MM.1S (cell line): ENCODE results near the gene ZNF444.

Source experiments
- DNase-seq: peaks from one replicate; pipeline ENCODE4 v3.0.0-alpha.2; 2015
- H2AFZ ChIP-seq: fragments of 300-600 bp; sonication (generic); 2 replicates; pipeline ENCODE4 v1.6.0; 2016; ENCODE audit warnings: antibody characterized with exemption, low read length
- H3F3A ChIP-seq: fragments of 300-600 bp; sonication (generic); 2 replicates; pipeline ENCODE4 v1.6.1; 2016; ENCODE audit warnings: mild to moderate bottlenecking, antibody characterized with exemption, low read length, moderate library complexity, mixed read lengths; ENCODE audit not compliant: insufficient read depth
- H3K27ac ChIP-seq: fragments of 300-600 bp; sonication (generic); 2 replicates; pipeline ENCODE4 v1.5.1; 2016; ENCODE audit warnings: mild to moderate bottlenecking, low read length
- H3K27me3 ChIP-seq: fragments of 300-600 bp; sonication (generic); replicated peaks from 2 replicates; pipeline ENCODE4 v1.6.0; 2016; ENCODE audit warnings: low read length; ENCODE audit not compliant: insufficient read depth
- H3K36me3 ChIP-seq: fragments of 300-600 bp; sonication (generic); replicated peaks from 2 replicates; pipeline ENCODE4 v1.6.1; 2016; ENCODE audit warnings: mild to moderate bottlenecking, low read length, mixed read lengths; ENCODE audit not compliant: insufficient read depth
- H3K4me1 ChIP-seq: fragments of 300-600 bp; sonication (generic); 2 replicates; pipeline ENCODE4 v1.6.1; 2016; ENCODE audit warnings: low read length, mixed read lengths
- H3K4me2 ChIP-seq: fragments of 300-600 bp; sonication (generic); 2 replicates; pipeline ENCODE4 v1.6.0; 2016; ENCODE audit warnings: low read depth, low read length
- H3K4me3 ChIP-seq: fragments of 300-600 bp; sonication (generic); 2 replicates; pipeline ENCODE4 v1.5.1; 2016; ENCODE audit warnings: low read length, mixed read lengths
- H3K79me2 ChIP-seq: fragments of 300-600 bp; sonication (generic); 2 replicates; pipeline ENCODE4 v1.6.1; 2016; ENCODE audit warnings: mixed run types, low read length, mixed read lengths
- H3K9ac ChIP-seq: fragments of 300-600 bp; sonication (generic); 2 replicates; pipeline ENCODE4 v1.6.1; 2016; ENCODE audit warnings: low read length, mixed read lengths
- H3K9me2 ChIP-seq: fragments of 300-600 bp; sonication (generic); replicated peaks from 2 replicates; pipeline ENCODE4 v1.6.1; 2016; ENCODE audit warnings: mild to moderate bottlenecking, low read length, mixed read lengths; ENCODE audit not compliant: insufficient read depth
- H3K9me3 ChIP-seq: fragments of 300-600 bp; sonication (generic); replicated peaks from 2 replicates; pipeline ENCODE4 v1.6.1; 2016; ENCODE audit warnings: mild to moderate bottlenecking, low read length, mixed read lengths; ENCODE audit not compliant: insufficient read depth
- H4K20me1 ChIP-seq: fragments of 300-600 bp; sonication (generic); 2 replicates; pipeline ENCODE4 v1.6.1; 2016; ENCODE audit warnings: mild to moderate bottlenecking, low read length, moderate library complexity, mixed read lengths; ENCODE audit not compliant: insufficient read depth
- EZH2 ChIP-seq: fragments of 300-600 bp; sonication (generic); optimal IDR thresholded peaks from 2 replicates; pipeline ENCODE3; 2017; ENCODE audit warnings: low read depth, mild to moderate bottlenecking, antibody characterized with exemption, low read length, mixed read lengths
- EZH2phosphoT487 ChIP-seq: fragments of 300-600 bp; sonication (generic); IDR thresholded peaks from 2 replicates; pipeline ENCODE4 v1.6.1; 2018; ENCODE audit warnings: antibody characterized with exemption, low read length
- TF ChIP-seq, protein P1 (sequence below): fragments of 300-600 bp; sonication (generic); IDR thresholded peaks from 2 replicates; pipeline ENCODE4 v1.5.1; 2016; ENCODE audit warnings: antibody characterized with exemption, low read length, mixed read lengths

ZNF444 gene

DNA sequence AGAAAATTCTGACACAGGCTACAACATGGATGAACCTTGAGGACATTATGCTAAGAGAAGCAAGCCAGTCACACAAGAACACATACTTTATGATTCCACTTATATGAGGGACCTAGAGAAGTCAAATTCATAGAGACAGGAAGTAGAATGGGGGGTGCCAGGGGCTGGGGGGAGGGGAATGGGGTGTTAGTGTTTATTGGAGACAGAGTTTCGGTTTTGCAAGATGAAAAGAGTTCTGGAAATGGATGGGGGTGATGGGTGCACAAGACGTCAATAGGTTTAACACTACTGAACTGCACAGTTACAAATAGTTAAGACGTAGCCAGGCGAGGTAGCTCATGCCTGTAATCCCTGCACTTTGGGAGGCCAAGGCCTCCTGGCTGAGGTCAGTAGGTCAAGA is 16.5 kb upstream of the ZNF444 start:
- no peaks in the 10 kb centered on the region for H3K9me2 ChIP-seq
- no peaks in the 10 kb centered on the region for H4K20me1 ChIP-seq
- peaks cover 10% of the 10 kb centered on the region; the same call in 1 of the 2 replicates for H3K4me1 ChIP-seq
- no peaks in the 10 kb centered on the region for H3K27me3 ChIP-seq
- no peak overlapping the region for H3K4me2 ChIP-seq
- H3K36me3 ChIP-seq: no peaks in the 10 kb centered on the region
- no peak for DNase-seq
- no peaks in the 10 kb centered on the region for H3K9me3 ChIP-seq
- peaks cover 11% of the 10 kb centered on the region for H3K79me2 ChIP-seq
- no peak overlapping the region for H2AFZ ChIP-seq
- H3K9ac ChIP-seq: no peak overlapping the region
- TF ChIP-seq EZH2phosphoT487: no peak
- TF ChIP-seq, protein P1, sequence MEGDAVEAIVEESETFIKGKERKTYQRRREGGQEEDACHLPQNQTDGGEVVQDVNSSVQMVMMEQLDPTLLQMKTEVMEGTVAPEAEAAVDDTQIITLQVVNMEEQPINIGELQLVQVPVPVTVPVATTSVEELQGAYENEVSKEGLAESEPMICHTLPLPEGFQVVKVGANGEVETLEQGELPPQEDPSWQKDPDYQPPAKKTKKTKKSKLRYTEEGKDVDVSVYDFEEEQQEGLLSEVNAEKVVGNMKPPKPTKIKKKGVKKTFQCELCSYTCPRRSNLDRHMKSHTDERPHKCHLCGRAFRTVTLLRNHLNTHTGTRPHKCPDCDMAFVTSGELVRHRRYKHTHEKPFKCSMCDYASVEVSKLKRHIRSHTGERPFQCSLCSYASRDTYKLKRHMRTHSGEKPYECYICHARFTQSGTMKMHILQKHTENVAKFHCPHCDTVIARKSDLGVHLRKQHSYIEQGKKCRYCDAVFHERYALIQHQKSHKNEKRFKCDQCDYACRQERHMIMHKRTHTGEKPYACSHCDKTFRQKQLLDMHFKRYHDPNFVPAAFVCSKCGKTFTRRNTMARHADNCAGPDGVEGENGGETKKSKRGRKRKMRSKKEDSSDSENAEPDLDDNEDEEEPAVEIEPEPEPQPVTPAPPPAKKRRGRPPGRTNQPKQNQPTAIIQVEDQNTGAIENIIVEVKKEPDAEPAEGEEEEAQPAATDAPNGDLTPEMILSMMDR: no peak
- no peak for TF ChIP-seq EZH2
- H3K27ac ChIP-seq: no peak overlapping the region
- no peaks in the 10 kb centered on the region for H3F3A ChIP-seq
- no peak overlapping the region for H3K4me3 ChIP-seq

DNA sequence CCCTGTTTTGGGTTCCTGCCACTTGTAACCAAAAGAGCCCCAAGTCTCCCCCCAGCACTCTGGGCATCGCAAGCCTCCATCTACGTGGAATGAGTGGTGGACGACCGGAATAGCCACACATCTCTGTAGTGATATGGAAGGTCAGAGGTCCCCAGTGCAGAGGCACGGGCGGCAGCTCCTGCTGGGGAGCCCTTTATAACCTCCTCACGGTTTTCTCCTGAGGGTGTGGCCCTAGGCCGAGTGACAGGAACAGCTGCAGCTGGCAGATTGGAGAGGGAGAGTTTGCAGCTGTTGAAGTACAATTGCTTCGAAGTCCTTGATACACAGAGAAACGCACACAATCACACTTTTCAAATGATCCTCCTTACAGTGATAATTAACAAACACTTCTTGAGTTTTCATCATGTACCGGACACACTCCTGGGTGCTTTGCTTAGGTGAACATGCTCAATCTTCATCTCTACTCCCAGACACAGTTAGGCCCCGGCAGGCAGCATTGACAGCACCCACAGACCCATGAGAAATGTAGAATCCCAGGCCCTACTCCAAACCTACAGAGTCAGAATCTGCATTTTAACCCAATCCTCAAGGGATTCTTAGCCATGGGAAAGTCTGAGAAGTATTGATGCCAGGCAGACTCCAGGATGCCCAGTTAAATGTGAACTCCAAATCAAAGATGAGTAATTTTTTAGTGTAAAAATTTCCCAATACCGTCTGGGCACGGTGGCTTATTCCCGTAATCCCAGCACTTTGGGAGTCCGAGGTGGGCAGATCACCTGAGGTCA is 15.1 kb upstream of the ZNF444 start:
- no peaks in the 10 kb centered on the region for H3K9me3 ChIP-seq
- H3K4me2 ChIP-seq: no peak overlapping the region
- no peak for TF ChIP-seq EZH2
- TF ChIP-seq EZH2phosphoT487: no peak
- TF ChIP-seq, protein P1: no peak
- H3K27ac ChIP-seq: no peak overlapping the region
- no peaks in the 10 kb centered on the region for H4K20me1 ChIP-seq
- no peaks in the 10 kb centered on the region for H3K9me2 ChIP-seq
- DNase-seq: no peak
- no peak overlapping the region for H3K4me3 ChIP-seq
- no peaks in the 10 kb centered on the region for H3K79me2 ChIP-seq
- no peak overlapping the region for H2AFZ ChIP-seq
- H3K9ac ChIP-seq: no peak overlapping the region
- H3K4me1 ChIP-seq: 0 out of 2 replicates have a peak, but pooled peaks cover 6% of the 10 kb centered on the region
- no peaks in the 10 kb centered on the region for H3F3A ChIP-seq
- H3K27me3 ChIP-seq: no peaks in the 10 kb centered on the region
- H3K36me3 ChIP-seq: no peaks in the 10 kb centered on the region

DNA sequence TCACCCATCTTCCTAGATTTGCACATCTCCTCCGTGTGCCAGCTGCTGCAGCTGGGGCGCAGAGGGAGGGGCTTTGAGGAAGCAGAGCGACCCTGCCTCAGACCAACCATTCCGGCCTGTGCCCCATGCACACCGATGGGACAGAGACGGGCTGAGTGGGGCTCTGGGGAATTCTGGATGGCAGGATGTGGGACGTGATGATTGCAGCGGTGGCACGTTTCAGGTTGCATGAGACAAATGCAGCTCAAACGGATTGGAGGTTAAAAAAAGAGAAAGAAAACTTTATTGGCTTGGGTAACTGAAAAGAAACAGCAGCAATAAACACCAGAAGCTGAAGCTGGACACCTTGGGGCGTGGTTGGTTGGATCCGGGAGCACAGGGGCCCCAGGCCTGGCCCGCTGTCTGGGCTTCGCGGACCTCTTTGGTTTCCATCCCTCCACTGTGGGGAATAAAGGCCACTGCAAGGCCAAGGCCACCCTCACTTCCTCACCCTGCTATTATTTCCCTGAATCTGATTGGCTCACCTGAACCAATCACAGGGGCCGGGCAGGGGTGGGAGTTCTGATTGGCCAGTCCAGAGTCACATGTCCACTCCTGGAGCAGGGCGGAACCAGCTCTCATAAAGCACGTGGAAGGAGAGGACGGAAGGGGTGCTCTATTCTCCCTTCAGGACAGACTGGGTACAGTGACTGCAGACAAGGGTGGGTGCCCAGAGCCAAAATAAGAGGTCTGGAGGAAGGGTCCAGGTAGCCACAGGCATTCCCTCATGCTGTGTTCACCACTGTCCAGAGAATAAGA is 13.9 kb upstream of the ZNF444 start:
- Histone ChIP-seq H3K4me3 (no peak overlapping the region), H3K4me1 (no peaks in the 10 kb centered on the region), H3K27me3 (no peaks in the 10 kb centered on the region), H3K4me2 (no peak overlapping the region), H2AFZ (no peak overlapping the region), H3K27ac (no peak overlapping the region), H3K79me2 (no peaks in the 10 kb centered on the region), H3K9ac (no peak overlapping the region), H3K9me2 (no peaks in the 10 kb centered on the region), H3K36me3 (no peaks in the 10 kb centered on the region), H3K9me3 (no peaks in the 10 kb centered on the region), H3F3A (no peaks in the 10 kb centered on the region), H4K20me1 (no peaks in the 10 kb centered on the region)
- TF ChIP-seq EZH2phosphoT487 (no peak), EZH2 (no peak)
- TF ChIP-seq, protein P1: no peak
- no peak for DNase-seq
